ENCODE measurements around the gene CLINT1.
A peak's percentile ranks its signal among the peaks of the same experiment; 100 is the strongest.
"Not testable (repeated sequence)": the region's sequence is repeated elsewhere in the genome, so short reads cannot be mapped to it uniquely, and the experiment has no call there.

The CLINT1 gene

GRCh38 chr5:157858527-157859226 lies at the start of gene CLINT1:
CLINT1 (minus strand) TSS chr5:157859145; CDS start chr5:157858970, 175 bp downstream.
- peak; percentile 85 for DNase-seq

- no peak for DNase-seq
Measured at GRCh38 chr5:157908459-157908858, 49.5 kb upstream of the CLINT1 start.

- no peak for DNase-seq
Measured at GRCh38 chr5:157907479-157907878, 48.5 kb upstream of the CLINT1 start.

GRCh38 chr5:157903117-157903450 lies 44.1 kb upstream of the CLINT1 start:
- peak; percentile 45 for DNase-seq

- DNase-seq = no peak
Measured at GRCh38 chr5:157902449-157903116, 43.6 kb upstream of the CLINT1 start.

GRCh38 chr5:157900644-157901043 lies 41.7 kb upstream of the CLINT1 start:
- no peak for DNase-seq

- DNase-seq = no peak
Measured at GRCh38 chr5:157893611-157894010, 34.7 kb upstream of the CLINT1 start.

GRCh38 chr5:157892974-157893373 lies 34.0 kb upstream of the CLINT1 start:
- no peak for DNase-seq

- DNase-seq = no peak
Measured at GRCh38 chr5:157890836-157891597, 32.1 kb upstream of the CLINT1 start.

- no peak for DNase-seq
Measured at GRCh38 chr5:157888814-157889532, 30.0 kb upstream of the CLINT1 start.

- DNase-seq = no peak
Measured at GRCh38 chr5:157886796-157887380, 27.9 kb upstream of the CLINT1 start.

- not testable (repeated sequence) for DNase-seq
Measured at GRCh38 chr5:157885051-157885450, 26.1 kb upstream of the CLINT1 start.

GRCh38 chr5:157881498-157881897 lies 22.6 kb upstream of the CLINT1 start:
- DNase-seq = not testable (repeated sequence)

GRCh38 chr5:157877821-157878220 lies 18.9 kb upstream of the CLINT1 start:
- DNase-seq = peak; percentile 65

GRCh38 chr5:157874861-157875260 lies 15.9 kb upstream of the CLINT1 start:
- no peak for DNase-seq

GRCh38 chr5:157870837-157871834 lies 12.2 kb upstream of the CLINT1 start:
- DNase-seq = peak; percentile 88

- no peak for DNase-seq
Measured at GRCh38 chr5:157867751-157868387, 8.9 kb upstream of the CLINT1 start.

- no peak for DNase-seq
Measured at GRCh38 chr5:157866536-157866935, 7.6 kb upstream of the CLINT1 start.

GRCh38 chr5:157865781-157866180 lies 6.8 kb upstream of the CLINT1 start:
- DNase-seq = no peak

GRCh38 chr5:157864067-157864466 lies 5.1 kb upstream of the CLINT1 start:
- no peak for DNase-seq

Measured in fibroblast of upper back skin (primary cell).